NT2/D1 (cell line): ENCODE data around the gene USP47.

Experiments used
- SUZ12 ChIP-seq: IDR thresholded peaks from 2 replicates; pipeline ENCODE4 v1.6.1; 2011; ENCODE audit not compliant: insufficient read length, insufficient read depth; ENCODE audit errors: extremely low read depth
- YY1 ChIP-seq: IDR thresholded peaks from 2 replicates; pipeline ENCODE4 v1.6.1; 2011; ENCODE audit not compliant: insufficient read length, insufficient read depth

- no peak for TF ChIP-seq SUZ12
- no peak for TF ChIP-seq YY1
Measured at GRCh38 chr11:11960687-11961086, 118.9 kb downstream of the USP47 start.
